Activated T-helper 9 cell treated with anti-CD3 and anti-CD28 coated beads, Interleukin-2, amount 50 U/mL, for 16 hours (primary cell): ENCODE data around the gene ABHD10.

Experiments used
- DNase-seq: peaks from one replicate; pipeline ENCODE4 v3.0.0-alpha.2; 2020; ENCODE audit warnings: low read depth

Gene ABHD10

GRCh38 chr3:111978583-111979433 is at the start of gene ABHD10:
Gene ABHD10 (plus strand): TSS chr3:111979026. CDS start chr3:111979062, 36 bp downstream.
- peak; percentile 93 for DNase-seq

DNA sequence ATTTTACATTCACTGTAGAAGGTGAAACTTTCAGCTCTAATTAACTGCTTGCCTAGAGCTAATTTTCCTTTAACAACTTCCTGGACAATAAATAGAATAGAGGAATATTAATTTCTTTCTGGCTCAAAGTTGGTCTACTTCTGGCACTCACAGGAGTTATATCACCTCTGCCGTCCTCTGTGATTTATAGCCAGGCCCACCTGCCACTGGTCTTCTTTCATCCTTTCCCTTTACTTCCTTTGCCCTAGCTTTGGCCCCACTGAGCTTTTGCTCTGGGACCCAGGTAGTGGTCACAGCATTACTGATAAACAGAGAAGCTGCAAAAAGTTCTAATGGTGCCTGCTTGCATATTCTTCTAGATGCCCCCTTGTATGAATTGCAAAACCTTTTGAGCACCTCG is 49.3 kb upstream of the ABHD10 start:
- DNase-seq: no peak

DNA sequence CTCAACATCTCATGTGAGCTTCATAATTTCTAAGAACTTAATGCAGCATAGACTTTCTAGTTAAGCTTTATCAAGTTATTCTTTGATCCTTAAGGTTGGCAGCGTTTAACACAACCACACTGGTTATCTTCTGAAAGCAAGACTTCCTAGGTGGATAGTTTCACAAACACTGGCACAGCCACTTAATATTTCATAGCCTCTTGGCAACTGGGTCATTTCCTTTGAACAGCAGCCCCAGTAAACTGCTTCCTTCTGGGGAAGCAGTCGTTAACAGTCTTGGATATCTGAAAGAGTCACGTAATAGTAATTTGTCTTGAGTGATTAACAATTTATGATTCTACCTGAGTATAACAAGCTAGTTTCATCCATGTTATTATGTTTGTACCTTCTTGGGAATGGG is 45.9 kb upstream of the ABHD10 start:
- DNase-seq: no peak

- DNase-seq: no peak
Measured at GRCh38 chr3:111936191-111936841, 42.5 kb upstream of the ABHD10 start.

DNA sequence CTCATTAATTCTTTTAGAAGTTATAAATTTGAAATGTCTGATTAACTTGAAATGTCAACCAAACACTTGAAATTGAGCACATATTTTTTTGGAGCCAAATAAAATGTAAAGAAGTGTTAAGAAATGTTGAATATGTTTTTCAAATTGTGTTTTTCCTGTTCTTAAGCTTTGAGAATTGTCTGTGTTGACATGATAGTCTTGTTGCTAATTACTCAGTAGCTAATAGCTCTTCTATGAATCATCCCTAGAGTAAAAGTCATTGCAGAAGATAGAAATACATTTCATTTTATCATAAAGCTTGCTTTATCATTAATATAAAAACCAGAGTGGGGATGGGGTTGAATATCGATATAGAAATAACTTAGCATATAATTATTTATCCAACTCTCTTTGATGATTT is 41.9 kb upstream of the ABHD10 start:
- no peak for DNase-seq

- no peak for DNase-seq
Measured at GRCh38 chr3:111937871-111938270, 41.0 kb upstream of the ABHD10 start.

- no peak for DNase-seq
Measured at GRCh38 chr3:111939873-111940272, 39.0 kb upstream of the ABHD10 start.

DNA sequence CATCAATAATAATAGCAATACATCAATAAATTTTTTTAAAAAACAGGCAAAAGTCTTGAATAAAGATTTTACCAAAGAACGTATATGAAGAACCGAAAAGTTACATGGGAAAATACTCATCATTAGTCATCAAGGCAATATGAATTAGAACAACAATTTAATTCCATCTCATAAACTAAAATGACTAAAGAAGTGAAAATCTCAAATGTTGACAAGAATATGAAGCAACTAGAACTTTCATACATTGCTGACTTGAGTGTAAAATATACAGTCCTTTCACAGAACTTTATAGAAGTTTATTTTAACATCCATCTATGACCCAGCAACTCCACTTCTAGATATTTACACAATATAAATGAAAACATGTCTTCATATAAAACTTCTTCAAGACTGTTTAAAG is 35.3 kb upstream of the ABHD10 start:
- DNase-seq: no peak

DNA sequence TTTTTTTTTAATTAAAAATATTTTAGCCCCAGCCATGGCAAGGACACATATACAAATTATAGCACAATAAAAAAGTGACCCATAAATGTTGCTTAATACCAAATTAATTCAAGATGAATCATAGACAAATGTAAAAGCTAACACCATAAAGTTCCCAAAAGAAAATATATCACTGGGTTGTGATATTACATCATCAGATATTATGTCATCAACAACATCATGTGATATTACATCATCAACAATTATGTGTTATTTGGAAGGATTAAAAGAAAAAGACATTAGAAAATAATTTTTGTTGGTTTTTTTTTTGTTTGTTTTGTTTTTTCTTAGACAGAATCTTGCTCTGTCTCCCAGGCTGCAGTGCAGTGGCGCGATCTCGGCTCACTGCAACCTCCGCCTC is 34.5 kb upstream of the ABHD10 start:
- DNase-seq: no peak

DNA sequence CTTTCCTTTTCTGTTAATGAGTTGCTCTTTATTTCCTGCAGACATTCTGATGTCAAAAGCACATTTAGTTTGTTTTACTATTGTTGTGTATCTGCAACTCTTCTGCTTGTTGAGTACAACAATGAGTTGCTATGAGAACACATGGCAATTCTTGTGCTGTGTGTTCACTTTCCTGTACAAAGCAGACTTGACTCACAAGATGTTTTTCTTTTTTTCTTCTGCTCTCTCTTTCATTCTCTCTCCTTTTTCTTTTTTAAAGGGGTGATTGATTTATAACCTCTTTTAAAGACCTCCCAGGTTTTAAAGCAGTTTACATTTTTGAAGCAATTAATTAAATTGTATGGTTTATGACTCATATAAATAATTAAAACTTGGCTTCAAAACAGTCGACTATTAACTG is 31.6 kb upstream of the ABHD10 start:
- DNase-seq: no peak

GRCh38 chr3:111948786-111949185 is 30.0 kb upstream of the ABHD10 start:
- no peak for DNase-seq

GRCh38 chr3:111949712-111950111 is 29.1 kb upstream of the ABHD10 start:
- no peak for DNase-seq

- DNase-seq: no peak
Measured at GRCh38 chr3:111951032-111951431, 27.8 kb upstream of the ABHD10 start.

DNA sequence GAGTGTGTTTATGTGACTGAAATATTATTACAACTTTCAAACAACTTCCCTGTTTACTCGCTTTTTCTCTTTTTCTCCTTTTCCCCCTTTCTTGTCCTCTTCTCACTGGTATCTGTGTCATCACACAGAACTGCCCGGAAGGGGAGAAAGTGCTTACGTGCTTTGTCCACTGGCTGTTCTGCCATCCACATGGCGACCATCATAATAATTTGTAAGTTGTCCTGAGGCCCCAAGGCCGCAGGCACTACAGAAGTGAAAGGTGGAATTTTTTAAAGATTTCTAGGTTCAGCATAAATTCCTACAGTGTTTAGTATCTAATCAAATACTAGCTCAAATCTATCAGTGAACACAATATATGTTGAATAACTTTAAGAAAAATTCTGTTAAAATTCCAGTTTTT is 26.7 kb upstream of the ABHD10 start:
- DNase-seq: no peak

- no peak for DNase-seq
Measured at GRCh38 chr3:111952866-111953450, 25.9 kb upstream of the ABHD10 start.

GRCh38 chr3:111954228-111954990 is 24.4 kb upstream of the ABHD10 start:
- no peak for DNase-seq

- DNase-seq: no peak
Measured at GRCh38 chr3:111955876-111956275, 22.9 kb upstream of the ABHD10 start.

DNA sequence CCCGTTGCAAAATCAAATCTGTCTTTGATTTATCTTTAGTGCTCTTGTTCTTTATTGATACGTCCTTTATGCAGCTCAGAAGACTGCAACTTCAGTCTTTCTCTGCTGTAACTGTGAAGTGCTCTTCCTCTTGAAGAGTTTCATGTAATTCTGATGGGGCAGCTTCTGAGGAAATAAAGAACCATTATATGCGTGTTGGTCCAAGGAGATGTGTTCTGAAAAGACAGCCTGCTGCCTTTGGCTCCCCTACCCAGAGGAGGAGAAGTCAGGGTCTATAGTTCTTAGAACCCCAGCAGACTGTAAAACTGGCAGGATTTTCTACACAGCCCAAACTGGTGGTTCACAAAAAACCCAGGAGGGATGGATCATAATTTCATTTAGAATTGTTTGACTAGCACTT is 22.4 kb upstream of the ABHD10 start:
- DNase-seq: no peak

DNA sequence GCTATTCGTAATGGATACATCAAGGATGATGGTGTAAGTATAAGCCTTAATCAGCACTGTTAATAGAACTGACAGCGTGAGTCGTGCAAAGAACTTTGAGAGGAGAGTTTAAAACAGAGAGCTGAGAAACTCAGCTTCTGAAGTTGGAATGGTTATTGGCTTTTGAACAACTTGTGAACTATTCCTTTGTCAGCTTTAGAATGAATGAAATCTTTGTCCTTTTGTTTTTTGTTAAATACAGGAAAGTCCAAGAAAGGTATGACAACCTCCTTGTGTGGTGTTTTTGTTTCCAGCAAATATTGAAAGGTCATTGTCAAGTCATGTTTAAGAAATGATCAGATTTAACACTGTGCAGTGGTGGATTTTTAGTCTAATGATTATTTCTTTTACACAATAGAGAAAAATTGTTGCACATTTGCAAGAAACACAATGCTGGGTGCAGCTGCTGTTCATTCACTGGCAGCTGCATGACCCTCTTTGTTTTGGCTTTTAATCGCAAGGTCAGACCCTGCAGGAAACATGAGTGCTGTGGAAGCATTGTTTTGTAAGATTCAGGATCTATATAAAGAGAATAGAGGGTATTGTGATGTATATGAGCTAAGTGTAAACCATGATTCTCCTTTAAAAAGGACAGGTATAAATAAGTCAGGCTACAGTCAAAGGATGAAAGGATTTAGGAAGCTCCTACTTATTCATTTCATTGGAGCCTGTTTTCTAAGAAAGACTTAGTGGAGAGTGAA is 21.7 kb upstream of the ABHD10 start:
- no peak for DNase-seq

GRCh38 chr3:111961461-111962164 is 17.2 kb upstream of the ABHD10 start:
- DNase-seq: no peak

DNA sequence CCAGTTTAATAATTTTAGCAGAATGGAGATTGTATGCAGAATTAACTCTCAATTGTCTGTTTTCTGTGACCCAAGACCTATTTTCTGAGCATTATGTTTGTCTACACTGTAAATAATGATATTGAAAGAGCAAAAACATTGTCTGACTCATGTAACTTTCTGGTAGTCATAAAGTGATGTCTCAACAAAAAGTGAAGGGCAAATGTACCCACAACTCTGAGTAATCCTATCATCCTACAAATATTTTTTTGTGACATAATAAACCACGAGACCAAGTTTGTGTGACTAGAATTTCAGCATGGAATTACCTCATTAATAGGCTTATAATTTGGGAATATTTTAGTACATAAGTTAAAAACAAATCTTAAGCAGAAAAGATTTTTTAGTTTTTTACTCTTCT is 15.4 kb upstream of the ABHD10 start:
- DNase-seq: no peak
